Gastrocnemius medialis (tissue), 4 donors: ENCODE results near the gene EIPR1. TPM values are rescaled to one million over a fixed set of nuclear protein-coding genes. Genes with fewer than 3 reads are reported as not detected.
A peak's percentile ranks its signal among the peaks of the same experiment; 100 is the strongest.
"Not testable (repeated sequence)": the region's sequence is repeated elsewhere in the genome, so short reads cannot be mapped to it uniquely, and the experiment has no call there.

Experiments used
- ATAC-seq, 2 donors: fragments of 150-250 bp; one replicate each; pipeline ENCODE4 v1.9.1; 2016
- DNase-seq, 2 donors: peaks; one replicate each; pipeline ENCODE4 v3.0.0-alpha.2; 2019
- H3K27ac ChIP-seq, 4 donors: fragments of 200-600 bp; sonication (generic); 1 replicate in 1 of 4; 2 replicates in 3 of 4; pipeline ENCODE4 v1.5.1; 2016 to 2018; ENCODE audit warnings: mild to moderate bottlenecking in 2 of 4, moderate library complexity in 1 of 4
- H3K27me3 ChIP-seq, 3 donors: fragments of 200-600 bp; sonication (generic) in 2 of 3; 1 replicate in 1 of 3; 2 replicates in 2 of 3; pipeline versions ENCODE4 v1.5.1 to v1.6.0; 2016 to 2019; ENCODE audit warnings: mild to moderate bottlenecking in 1 of 3, moderate library complexity in 1 of 3
- H3K36me3 ChIP-seq, 2 donors: fragments of 200-600 bp; sonication (generic) in 1 of 2; one replicate each; pipeline ENCODE4 v1.5.1; 2017 to 2018
- H3K4me1 ChIP-seq, 2 donors: fragments of 200-600 bp; sonication (generic) in 1 of 2; one replicate each; pipeline ENCODE4 v1.5.1; 2016 to 2017; ENCODE audit warnings: mild to moderate bottlenecking in 2 of 2
- H3K4me3 ChIP-seq, 4 donors: fragments of 200-600 bp; sonication (generic) in 3 of 4; 1 replicate in 1 of 4; 2 replicates in 3 of 4; pipeline ENCODE4 v1.5.1; 2016 to 2019; ENCODE audit warnings: mild to moderate bottlenecking in 2 of 4
- H3K9me3 ChIP-seq, 3 donors: fragments of 200-600 bp; sonication (generic) in 2 of 3; 1 replicate in 1 of 3; 2 replicates in 2 of 3; pipeline ENCODE4 v1.5.1; 2016 to 2019
- CTCF ChIP-seq, 5 experiments: fragments of 450-650 bp in 3 of 5; fragments of 200-600 bp in 2 of 5; sonication (generic) in 2 of 5; IDR thresholded peaks in 4 of 5; conservative IDR thresholded peaks in 1 of 5; 1 replicate in 4 of 5; 2 replicates in 1 of 5; pipeline ENCODE4 v1.5.1; 2016 to 2019; ENCODE audit warnings: antibody characterized with exemption in 5 of 5, mild to moderate bottlenecking in 3 of 5, moderate library complexity in 3 of 5
- POLR2A ChIP-seq, 2 donors: fragments of 450-650 bp; IDR thresholded peaks; one replicate each; pipeline ENCODE4 v1.6.1; 2017; ENCODE audit warnings: antibody characterized with exemption in 2 of 2, mild to moderate bottlenecking in 2 of 2, moderate library complexity in 2 of 2
- in situ Hi-C, 4 donors: fragments of 200-750 bp; cut with MboI; loops; one replicate each; pipeline versions ENCODE4 v1.15.0 to v1.8.0; 2017; ENCODE audit warnings: low sequenced_read_pairs in 4 of 4
- intact Hi-C: fragments of 100-400 bp; cut with DNase I; formaldehyde crosslinking; loops from one replicate; pipeline ENCODE4 v1.15.1; 2023; ENCODE audit warnings: low total_unique reads
- total RNA-seq, 4 donors: library from RNA; depleted of rRNA; stranded (reverse); fragments of >200 nt; gene quantifications; one replicate each; pipeline versions ENCODE4 v1.1.0 to v1.2.3, GENCODE V29; 2016

Gene EIPR1
- total RNA-seq, 4 donors from 2014 or later = 23.2 to 30.5 (median 24.4) TPM

GRCh38 chr2:3377279-3377611, 373 bp downstream of the EIPR1 start:
- in situ Hi-C loops = loop anchor here in 2 of 4 donors (25.0 kb wide), 1 partner anchor 185 kb away; the partner anchor contains the start of gene RNASEH1 (in 2 of the 2)
- Histone ChIP-seq H3K27me3 (no peaks in the 10 kb centered on the region), H3K4me1 (peaks cover 29 to 36% of the 10 kb centered on the region in 2 donors), H3K4me3 (peak overlapping the region; percentile 83 to 91 (median 84)), H3K36me3 (no peaks in the 10 kb centered on the region), H3K9me3 (no peaks in the 10 kb centered on the region), H3K27ac (peak overlapping the region; percentile 86 to 93 (median 91))
- DNase-seq (no peak), ATAC-seq (peak in 1 of 2 donors; percentile 9)
- intact Hi-C loops = loop anchor here (1.0 to 5.0 kb wide), 2 partner anchors 95 to 181 kb away; partner anchors contain the start of gene RNASEH1
- TF ChIP-seq POLR2A (IDR thresholded peaks at IDR 0.05) = no peak

- TF ChIP-seq CTCF (IDR thresholded peaks at IDR 0.05 in 4 of 5, conservative IDR thresholded peaks at IDR 0.05 in 1 of 5) = no peak
- no peak for TF ChIP-seq POLR2A (IDR thresholded peaks at IDR 0.05)
- Histone ChIP-seq H3K9me3 (no peaks in the 10 kb centered on the region), H3K27me3 (no peaks in the 10 kb centered on the region), H3K27ac (no peak overlapping the region), H3K4me1 (peaks cover 29 to 36% of the 10 kb centered on the region in 2 donors), H3K4me3 (peak overlapping the region; percentile 83 to 91 (median 84)), H3K36me3 (no peaks in the 10 kb centered on the region)
- in situ Hi-C loops (loop anchor here in 2 of 4 donors (25.0 kb wide), 1 partner anchor 185 kb away; the partner anchor contains the start of gene RNASEH1 (in 2 of the 2)), intact Hi-C loops (loop anchor here (1.0 to 5.0 kb wide), 2 partner anchors 95 to 181 kb away; partner anchors contain the start of gene RNASEH1)
- no peak for ATAC-seq
- no peak for DNase-seq
Measured at GRCh38 chr2:3376821-3377220, 797 bp downstream of the EIPR1 start.

GRCh38 chr2:3369340-3370181, 8.1 kb downstream of the EIPR1 start:
- H3K27ac ChIP-seq, H3K4me1 ChIP-seq, H3K36me3 ChIP-seq, ATAC-seq, DNase-seq, H3K27me3 ChIP-seq, in situ Hi-C loops, H3K4me3 ChIP-seq, H3K9me3 ChIP-seq, intact Hi-C loops: not testable (repeated sequence)

- no peak for ATAC-seq
- Histone ChIP-seq H3K9me3 (no peaks in the 10 kb centered on the region), H3K36me3 (no peaks in the 10 kb centered on the region), H3K27me3 (no peaks in the 10 kb centered on the region), H3K27ac (no peak overlapping the region), H3K4me3 (no peak overlapping the region), H3K4me1 (no peaks in the 10 kb centered on the region)
- no peak for TF ChIP-seq CTCF (IDR thresholded peaks at IDR 0.05 in 4 of 5, conservative IDR thresholded peaks at IDR 0.05 in 1 of 5)
- TF ChIP-seq POLR2A (IDR thresholded peaks at IDR 0.05) = no peak
- DNase-seq = no peak
- in situ Hi-C loops = no loop called here
- intact Hi-C loops = no loop called here
Measured at GRCh38 chr2:3368261-3368722, 9.3 kb downstream of the EIPR1 start.

- H3K27ac ChIP-seq = no peak overlapping the region
- H3K36me3 ChIP-seq = no peaks in the 10 kb centered on the region
- DNase-seq (no peak), ATAC-seq (no peak)
- TF ChIP-seq POLR2A (IDR thresholded peaks at IDR 0.05) (no peak), CTCF (IDR thresholded peaks at IDR 0.05 in 4 of 5, conservative IDR thresholded peaks at IDR 0.05 in 1 of 5) (no peak)
- no peaks in the 10 kb centered on the region for H3K27me3 ChIP-seq
- intact Hi-C loops (no loop called here), in situ Hi-C loops (no loop called here)
- no peak overlapping the region for H3K4me3 ChIP-seq
- no peaks in the 10 kb centered on the region for H3K9me3 ChIP-seq
- no peaks in the 10 kb centered on the region for H3K4me1 ChIP-seq
Measured at GRCh38 chr2:3365219-3365618, 12.4 kb downstream of the EIPR1 start.
